ENCODE results near the gene PLB1.

PLB1 gene, protein sequence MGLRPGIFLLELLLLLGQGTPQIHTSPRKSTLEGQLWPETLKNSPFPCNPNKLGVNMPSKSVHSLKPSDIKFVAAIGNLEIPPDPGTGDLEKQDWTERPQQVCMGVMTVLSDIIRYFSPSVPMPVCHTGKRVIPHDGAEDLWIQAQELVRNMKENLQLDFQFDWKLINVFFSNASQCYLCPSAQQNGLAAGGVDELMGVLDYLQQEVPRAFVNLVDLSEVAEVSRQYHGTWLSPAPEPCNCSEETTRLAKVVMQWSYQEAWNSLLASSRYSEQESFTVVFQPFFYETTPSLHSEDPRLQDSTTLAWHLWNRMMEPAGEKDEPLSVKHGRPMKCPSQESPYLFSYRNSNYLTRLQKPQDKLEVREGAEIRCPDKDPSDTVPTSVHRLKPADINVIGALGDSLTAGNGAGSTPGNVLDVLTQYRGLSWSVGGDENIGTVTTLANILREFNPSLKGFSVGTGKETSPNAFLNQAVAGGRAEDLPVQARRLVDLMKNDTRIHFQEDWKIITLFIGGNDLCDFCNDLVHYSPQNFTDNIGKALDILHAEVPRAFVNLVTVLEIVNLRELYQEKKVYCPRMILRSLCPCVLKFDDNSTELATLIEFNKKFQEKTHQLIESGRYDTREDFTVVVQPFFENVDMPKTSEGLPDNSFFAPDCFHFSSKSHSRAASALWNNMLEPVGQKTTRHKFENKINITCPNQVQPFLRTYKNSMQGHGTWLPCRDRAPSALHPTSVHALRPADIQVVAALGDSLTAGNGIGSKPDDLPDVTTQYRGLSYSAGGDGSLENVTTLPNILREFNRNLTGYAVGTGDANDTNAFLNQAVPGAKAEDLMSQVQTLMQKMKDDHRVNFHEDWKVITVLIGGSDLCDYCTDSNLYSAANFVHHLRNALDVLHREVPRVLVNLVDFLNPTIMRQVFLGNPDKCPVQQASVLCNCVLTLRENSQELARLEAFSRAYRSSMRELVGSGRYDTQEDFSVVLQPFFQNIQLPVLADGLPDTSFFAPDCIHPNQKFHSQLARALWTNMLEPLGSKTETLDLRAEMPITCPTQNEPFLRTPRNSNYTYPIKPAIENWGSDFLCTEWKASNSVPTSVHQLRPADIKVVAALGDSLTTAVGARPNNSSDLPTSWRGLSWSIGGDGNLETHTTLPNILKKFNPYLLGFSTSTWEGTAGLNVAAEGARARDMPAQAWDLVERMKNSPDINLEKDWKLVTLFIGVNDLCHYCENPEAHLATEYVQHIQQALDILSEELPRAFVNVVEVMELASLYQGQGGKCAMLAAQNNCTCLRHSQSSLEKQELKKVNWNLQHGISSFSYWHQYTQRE (N-terminal part only)

DNA sequence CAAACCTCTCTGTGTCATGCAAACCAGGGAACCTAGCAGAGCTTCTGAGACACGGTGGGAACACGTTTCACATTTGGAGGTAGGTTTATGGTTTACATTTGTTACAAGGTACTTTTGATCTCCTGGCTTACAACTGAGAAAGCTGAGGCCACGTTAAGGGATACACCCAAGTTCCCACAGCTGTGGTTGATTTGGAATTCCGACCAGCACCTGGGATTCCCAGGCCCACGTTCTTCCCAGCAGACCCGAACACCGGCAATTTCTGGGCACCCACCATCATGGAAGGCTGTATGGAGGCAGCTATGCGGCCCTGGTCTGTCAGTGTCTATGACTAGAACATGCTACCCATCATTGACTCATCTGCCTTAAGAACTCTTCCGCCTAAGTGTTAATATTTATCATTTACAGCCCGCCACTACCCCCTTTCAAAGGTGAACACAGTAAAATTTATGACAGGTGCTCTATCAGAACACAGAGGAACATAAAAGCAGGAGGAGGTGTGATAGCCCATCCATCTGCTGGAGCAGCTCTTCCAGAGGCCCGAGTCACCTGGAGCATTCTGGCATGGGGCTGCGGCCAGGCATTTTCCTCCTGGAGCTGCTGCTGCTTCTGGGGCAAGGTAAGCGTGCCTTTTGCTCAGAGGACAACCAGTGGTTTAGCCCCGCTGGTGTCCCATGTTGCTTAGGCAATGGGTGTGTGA, at the start of gene PLB1:
TSS of gene PLB1 (plus strand) at position 510 of the 700 bp plus-strand sequence. CDS start at position 565, 55 bp downstream.
- no peak for DNase-seq

DNA sequence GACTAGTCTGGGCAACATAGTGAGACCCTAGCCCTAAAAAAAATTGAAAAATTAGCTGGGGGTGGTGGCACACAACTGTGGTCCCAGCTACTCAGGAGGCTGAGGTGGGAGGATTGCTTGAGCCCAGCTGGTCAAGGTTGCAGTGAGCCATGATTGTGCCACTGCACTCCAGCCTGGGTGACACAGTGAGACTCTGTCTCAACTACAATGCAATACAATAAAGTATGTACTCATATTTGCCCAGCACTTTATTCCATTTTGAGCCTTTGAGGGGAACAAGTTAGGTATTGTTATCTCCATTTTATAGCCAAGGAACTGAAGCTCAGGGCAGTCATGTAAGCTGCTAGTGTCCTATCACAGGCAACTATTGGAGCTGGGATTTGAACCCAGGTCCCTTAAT, 49.3 kb upstream of the PLB1 start:
- no peak for DNase-seq

DNA sequence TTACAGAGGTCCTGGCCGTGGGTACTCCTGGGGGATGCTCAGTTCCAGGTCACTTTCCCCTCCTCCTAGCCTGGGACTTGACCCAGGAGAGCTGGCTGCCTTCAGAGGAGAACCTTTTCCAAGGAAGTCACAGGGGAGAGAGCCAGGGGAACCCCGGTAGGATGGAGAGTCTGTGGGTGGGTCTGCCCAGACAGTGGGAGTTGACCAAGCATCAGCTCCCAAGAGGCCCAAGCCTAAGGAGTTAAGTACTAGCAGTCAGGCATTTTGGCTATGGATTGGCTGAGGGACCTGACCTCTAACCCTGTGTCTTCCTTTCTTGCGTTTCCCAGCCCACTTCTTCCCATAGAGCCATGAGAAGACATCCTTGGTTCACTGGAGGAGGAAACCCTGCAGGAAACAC, 48.8 kb upstream of the PLB1 start:
- DNase-seq: no peak

DNA sequence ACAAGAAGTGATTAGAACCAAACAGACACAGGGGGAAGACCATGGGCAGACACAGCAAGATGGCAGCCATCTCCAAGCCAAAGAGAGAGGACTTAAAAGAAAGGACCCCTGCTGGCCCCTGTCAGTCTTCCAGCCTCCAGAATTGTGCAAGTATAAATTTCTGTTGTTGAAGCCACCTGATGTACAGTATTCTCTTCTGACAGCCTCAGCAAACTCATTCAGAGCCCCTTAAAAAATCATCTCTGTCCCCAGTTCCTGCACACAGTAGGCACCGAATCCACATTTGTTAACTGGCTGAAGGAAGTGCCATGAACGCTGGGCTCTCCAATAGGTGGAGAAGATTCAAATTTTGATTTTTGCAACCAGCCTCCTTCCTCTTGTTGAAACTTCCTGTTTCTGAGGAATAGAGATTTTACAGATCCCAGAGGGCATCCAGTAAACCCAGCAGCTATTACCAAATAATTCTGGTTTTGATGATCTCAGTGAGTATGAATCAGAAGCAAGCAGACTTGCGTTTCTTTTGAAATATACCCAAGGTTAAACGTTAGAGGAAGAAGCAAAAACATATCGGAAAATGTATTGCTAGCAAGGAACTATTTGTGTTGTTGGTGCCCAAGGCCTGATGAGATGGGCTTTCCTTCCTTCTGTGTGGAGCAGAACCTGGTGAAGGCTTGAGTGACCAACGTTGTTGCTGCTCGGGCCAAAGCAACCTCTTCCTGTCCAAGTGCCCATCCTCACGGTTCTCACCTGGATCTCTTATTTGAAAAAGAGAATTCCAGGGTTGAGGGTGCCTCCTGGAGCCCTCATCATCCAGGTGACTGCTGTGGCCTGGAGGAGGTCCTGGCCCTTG, 47.7 kb upstream of the PLB1 start:
- DNase-seq: no peak

DNA sequence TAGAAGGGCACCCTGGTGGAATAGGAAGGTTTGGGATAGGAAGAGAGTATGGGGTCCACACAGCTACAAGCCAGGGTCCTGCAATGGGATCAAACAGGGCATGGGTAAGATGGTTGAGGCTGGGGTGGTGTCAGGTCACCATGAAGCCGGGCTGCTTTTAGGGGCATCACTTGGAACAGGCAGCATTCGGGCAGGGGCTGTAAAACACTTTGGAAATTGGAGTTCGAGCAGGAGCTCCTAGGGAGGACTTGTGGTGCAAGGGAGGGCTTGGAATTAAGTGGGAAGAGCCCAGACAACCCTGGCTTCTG, 47.1 kb upstream of the PLB1 start:
- DNase-seq: no peak

DNA sequence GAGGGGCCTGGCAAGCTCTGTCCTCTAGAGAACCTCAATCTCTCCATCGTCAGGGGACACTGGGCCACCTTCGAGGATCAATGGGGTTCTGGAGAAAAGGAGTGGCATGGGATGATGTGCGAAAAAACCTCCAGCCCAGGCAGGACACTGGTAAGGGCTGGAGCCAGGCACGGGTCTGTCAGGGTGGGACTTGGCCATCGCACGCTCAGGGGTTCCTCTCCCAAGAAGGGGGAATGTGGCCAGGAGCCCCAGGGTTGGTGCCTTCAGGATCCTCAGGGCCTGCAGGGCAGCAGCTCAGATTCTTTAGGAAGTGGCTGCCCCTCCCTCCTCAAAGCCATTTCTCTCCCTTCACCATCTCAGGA, 46.8 kb upstream of the PLB1 start:
- no peak for DNase-seq

DNA sequence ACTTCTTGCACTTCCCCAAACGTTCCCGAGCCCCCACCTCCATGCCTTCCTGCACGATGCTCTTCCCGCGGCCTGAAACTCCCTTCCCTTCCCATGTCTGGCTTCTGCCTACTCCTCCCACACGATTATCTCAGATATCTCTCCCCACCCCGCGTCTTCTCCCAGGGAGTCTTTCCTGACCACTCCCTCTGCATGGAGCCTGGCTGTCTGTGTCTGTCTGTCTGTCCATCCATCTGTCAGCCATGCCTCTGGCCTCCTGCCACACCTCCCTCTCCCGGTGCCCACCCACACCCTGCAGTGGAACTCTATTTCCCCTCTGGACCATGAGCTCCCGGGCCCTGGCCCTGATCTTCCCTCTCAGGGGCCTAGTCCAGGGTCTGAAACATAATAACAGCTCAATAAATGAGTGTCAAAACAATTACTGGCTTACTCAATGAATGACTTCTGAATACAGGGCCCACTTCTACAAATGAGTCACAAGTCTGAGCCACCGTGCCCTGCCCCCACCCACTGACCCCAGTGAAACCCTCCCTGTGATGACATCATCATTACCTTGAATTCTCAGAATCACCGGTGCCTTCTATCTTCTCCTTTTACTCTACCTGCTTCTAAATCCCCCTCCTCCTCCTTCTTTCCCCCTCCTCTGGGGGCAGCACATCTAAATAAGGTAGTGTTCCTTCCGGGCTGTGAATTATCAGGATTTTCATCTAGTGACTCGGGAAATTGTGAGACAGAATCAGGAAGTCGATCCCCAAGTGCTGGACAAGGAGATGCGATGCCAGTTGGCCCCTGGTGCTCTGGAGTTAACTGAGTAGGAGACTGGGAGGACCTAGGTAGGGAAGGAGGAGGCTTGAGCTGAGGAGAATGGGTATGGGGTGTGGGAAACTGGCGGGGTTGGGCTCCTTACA, 46.1 kb upstream of the PLB1 start:
- DNase-seq: peak in 1 of 2 donors; percentile 57

DNA sequence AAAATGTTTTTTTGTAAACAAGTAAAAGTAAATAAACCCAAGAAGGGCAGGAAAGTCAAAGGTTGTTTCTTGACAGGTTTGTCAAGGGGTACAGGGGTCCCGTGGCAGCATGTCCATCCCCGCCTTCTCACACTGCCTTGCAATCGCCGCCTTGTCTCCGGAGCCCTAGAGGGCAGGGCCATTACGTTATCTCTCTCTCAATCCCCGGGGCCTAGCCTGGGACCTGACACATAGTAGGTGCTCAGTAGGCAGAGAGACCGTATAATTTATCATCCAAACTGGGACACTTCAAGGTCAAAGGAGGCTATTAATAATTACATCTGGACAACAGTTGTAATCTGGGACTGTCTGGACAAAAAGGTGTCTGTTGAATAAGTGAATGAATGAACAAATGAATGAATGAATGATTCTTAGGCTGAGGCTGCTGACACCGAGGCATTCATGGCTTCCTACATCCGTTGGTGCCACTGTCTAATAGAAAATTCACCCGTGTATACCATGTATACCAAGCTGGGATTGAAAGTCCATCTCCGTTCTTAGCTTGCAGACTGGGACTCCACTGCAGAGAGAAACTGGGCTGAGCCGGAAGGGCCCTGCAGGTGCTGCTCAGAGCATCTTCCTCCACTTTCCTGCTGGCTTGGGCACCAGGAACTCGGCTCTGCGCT, 44.8 kb upstream of the PLB1 start:
- DNase-seq: no peak

DNA sequence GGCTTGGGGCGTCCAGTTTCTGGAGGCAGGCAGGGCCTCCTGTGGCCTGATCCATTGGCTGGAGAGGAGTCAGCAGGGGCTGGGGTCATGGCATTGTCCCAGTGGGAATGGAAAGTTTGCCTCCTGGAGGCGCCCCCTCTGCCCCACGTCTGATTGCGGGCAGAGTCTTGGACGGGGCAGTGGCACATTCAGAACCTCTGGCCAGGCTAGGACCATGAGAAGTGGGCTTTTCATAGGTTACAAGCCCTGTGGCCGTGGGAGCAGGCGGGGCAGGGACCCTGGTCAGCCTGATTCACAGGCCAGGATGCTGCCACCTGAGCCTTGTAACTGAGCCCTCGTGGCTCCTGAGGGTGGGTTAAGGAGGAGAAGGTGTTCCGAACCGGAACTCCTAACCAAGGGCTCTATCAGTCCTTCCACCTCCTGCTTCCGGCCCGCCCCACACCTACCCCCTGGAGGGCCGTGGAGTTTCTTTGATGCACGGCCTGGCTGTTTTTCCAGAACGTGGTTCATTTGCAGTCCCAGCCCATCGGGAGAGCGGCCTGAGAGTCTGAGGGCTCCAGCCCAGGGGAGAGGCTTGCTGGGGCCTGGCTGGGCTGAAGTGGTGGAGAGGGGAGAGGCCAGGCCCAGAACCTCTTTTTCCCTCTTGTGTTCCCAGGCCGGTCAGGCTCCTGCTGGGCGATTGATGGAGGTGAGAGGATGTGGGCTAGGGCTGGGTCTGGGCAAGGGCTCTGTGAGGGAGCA, 43.9 kb upstream of the PLB1 start:
- no peak for DNase-seq

DNA sequence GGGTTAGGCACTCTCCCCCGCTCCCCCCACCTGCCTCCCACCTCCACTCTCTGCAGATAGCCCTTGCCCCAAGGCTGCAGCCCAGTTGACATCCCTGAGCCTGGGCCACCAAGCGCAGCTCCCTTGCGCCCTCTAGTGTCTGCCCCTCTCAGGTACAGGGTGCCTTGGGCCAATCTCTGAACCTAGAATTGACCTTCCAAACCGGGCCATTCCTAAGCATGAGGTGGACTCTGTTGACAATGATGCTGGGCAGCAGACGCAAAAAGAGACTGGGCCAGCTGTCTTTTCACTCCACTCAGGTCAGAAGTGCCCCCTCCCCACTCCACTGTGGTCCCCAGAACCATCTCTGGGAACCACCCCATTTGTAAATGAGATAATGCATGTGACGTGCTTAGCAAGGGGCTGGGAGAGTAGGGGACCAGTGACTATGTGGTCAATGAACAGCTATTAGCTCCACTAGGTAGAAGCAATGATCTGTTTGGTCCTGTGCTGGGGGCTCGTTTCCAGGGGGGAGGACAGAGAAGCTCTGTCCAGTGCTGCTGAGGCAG, 43.3 kb upstream of the PLB1 start:
- DNase-seq: peak; percentile 74 to 75

DNA sequence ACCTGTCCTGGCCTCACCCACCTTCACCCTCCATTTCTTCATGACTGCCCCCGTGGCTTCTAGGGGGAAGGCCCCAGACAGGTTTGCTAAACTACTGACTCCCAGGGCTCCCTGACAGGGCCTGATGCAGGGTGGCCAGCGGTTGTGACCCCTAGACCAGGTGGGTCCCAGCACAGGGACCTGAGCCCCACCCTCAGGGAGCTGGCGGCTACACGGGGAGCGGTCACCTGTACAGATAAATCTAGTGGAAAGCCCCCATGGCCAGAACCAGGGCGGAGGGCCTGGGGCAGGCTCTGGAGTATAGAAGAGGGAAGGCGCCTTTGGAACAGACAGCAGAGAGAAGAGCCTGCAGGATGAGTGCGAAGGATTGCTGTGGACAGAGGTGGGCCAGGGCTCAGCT, 42.5 kb upstream of the PLB1 start:
- no peak for DNase-seq

DNA sequence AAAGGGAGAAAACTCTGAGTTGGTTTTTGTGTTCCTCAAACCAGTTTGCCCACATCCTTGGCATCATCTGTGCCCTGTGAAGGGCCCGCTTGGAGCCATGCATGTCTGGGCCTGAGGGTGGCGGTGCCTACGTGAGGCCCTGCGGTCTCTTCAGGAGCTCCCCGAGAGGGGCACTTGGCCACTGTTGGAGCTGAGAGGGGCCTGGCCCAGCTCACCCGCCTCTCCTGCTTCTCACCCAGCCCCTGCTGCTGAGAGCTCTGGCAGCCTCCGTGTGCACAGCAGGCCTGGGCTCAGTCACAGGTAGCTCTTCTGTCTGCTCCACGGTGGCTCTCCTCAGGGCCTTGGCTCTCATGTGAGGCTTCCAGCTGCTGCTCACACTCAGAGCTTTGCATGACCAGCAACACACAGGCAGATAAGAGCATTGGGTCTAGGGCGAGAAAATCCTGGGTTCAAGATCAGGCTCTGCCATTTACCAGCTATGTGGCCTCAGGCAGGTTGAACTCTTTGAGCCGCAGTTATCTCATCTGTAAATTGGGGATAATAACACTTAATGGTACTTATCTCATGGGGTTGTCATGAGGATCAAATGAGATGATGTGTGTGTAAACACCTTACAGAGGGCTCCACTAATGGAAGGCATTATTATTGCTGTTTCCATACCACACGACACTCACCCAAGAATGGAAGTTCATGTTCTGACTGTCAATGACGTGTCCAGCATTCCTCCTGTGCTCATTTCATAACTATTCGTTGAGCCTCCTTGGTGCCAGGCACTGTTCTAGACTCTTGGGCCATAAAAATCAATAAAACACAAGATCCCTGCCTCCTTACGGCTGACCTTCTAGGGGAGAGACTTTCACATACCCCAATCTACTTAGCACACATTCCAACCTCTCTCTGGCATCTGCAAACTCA, 41.6 kb upstream of the PLB1 start:
- DNase-seq: no peak

DNA sequence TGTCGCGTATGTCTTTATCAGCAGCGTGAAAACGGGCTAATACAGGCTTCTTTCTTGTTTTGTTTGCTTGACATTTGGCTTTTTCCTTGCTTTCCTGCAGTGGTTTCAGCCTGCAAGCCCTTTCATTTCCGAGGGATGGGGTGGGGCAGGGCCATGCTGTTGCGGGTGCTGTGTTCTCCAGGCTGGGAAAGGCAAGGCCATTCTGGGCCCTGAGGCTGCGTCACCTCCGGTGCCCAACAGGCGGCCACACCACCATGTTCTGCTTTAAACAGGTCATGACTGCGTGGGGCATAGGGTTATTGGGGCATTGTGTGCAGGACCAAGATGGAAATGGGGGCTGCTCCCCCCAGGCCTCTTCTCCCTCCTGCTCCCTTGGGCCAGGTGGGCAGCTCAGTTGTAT, 38.6 kb upstream of the PLB1 start:
- no peak for DNase-seq

DNA sequence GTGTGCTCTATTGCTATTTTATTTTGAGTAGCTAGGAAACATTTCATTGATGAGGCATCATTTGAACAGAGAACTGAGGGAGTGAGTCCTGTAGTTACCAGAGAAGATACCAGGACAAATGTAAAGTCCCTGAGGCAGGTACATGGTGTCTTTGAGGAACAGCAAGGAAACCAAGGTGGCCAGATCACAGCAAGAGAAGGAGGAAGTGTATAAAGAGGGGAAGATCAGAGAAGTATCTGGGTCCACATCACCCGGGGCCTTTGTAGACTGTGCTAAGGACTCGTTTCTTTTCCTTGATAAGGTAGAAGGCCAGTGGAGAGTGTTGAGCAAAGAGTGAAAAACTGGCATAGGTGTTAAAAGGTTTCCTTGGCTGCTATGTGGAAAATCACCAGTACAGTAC, 34.8 kb upstream of the PLB1 start:
- DNase-seq: no peak

DNA sequence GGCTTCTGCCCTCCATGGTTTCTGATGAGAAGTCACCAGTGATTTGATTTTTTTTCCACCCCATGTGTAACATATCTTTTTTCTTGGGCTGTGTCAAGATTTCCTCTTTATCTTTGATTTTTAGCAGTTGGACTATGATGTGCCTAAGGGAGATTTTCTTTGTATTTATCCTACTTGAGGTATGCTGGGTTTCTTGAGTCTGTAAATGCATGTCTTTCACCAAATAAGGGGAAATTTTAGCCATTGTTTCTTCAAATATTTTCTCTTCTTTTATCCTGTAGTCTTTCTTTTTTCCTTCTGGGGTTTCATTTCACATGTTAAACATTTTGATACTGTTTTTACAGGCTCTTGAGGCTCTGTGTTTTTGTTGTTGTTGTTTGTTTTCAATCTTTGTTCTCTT, 33.7 kb upstream of the PLB1 start:
- no peak for DNase-seq

DNA sequence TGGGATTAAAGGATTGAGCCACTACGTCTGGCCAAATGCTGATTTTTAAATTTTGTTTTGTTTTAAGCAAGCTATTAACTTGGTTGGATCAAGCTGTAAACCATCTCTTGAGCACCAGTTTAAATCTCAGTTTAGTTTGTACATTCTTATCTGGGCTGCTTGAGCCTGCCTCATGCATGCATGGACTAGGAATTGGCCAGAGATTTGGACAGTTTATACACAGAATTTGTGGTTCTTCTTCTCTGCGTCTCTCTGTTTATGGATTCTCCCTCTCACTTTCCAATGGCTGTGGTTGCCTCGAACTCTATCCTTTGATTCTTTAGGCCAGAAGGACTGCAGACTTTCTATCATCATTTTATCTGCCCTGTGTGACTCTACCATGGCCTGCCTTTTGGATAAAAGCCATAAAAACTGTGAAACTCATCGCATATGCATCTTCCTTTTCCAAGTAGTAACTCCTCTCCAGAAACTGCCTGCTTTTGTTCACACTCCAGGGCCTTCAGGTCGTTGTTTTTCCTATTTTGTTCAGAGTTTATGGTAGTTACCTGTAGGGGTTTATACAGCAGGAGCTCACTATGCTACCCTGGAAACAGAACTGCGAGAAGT, 32.5 kb upstream of the PLB1 start:
- DNase-seq: no peak

DNA sequence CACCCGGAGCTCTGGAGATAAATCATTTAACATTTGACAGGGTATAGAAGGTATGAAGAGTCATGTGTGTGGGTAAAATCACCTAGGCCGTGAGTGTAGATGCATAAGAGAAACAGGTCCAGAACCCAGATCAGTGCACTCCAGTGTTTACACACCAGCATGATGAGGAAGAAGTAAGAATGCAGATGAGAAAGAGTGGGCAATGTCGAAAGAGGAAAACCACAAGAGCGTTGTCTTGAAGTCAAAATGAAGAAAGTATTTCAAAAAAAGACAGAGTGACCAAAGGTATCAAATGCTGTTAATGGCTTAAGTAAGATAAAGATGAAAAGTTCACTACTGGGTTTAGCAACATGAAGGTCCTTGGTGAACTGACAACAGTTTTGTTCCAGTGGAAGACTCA, 32.0 kb upstream of the PLB1 start:
- no peak for DNase-seq

Measured in CD4-positive, alpha-beta T cell treated with Interleukin-1 beta for 1 hour (primary cell).